ENCODE data around the gene NUDT1.

GRCh38 chr7:2281541-2281940 lies 39.5 kb downstream of the NUDT1 start:
- no peak for TF ChIP-seq CTCF (conservative IDR thresholded peaks at IDR 0.05; ENCODE audit: low read depth, low read length)
- no peak for TF ChIP-seq EZH2 (IDR thresholded peaks at IDR 0.05; ENCODE audit: borderline replicate concordance, low read depth, low read length, poor library complexity, severe bottlenecking)

All from A673 (cell line).